NCI-H2171 treated with DMSO at 0.1 percent for 48 hours (cell line): ENCODE data around the gene LSM14B.
"Not testable (repeated sequence)": the region's sequence is repeated elsewhere in the genome, so short reads cannot be mapped to it uniquely, and the experiment has no call there.

Experiments
- DNase-seq: peaks from one replicate; lab custom pipeline; 2025; lab: John Stamatoyannopoulos, UW

The LSM14B gene

GRCh38 chr20:62121776-62122653, at the start of gene LSM14B:
TSS of gene LSM14B (plus strand) at chr20:62122475. CDS start at chr20:62122667, 192 bp downstream.
- DNase-seq: peak; percentile 96

DNA sequence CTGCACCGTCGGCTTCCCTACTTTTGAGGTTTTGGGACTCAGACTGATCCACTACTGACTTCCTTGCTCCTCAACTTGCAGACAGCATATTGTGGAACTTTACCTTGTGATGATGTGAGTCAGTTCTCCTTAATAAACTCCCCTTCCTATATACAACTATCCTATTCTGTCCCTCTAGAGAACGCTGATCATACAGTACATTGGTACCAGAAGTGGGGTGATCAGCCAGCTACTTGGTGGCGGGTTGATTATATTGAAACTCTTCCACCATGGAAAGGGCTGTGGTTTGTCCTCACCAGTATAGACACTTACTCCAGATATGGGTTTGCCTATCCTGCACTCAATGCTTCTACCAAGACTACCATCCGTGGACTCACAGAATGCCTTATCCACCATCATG, 49.0 kb upstream of the LSM14B start:
- DNase-seq: no peak

- no peak for DNase-seq
These were observed 43.1 kb upstream of the LSM14B start for GRCh38 chr20:62079166-62079565.

DNA sequence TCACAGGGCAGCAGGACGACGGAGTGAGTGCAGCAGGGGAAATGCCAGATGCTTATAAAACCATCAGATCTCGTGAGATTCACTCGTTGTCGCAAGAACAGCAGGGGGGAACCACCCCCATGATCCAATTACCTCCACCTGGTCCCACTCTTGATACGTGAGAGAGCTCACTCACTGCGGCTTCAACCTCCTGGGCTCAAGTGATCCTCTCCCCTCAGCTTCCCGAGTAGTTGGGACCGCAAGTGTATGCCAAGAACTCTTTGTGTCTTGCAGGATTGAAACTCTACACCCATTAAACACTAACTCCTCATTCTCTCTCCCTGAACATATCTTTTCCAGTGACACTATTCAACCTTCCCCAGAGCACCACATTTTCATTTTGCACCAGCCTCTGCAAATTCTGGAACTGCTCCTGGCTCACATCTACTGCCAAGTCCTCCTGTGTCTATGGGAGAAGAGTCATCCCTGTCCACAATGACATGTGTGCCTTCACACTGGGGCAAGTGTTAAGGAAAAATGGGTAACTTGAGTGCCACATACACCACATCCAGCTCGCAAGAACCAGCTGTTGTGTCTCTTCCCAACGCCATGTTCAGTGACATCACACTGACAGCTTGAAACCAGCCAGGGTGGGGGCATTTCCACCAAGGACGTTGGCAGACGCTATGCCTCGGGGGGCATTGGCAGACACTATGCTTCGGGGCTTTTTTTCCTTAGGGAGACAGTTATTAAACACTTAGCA, 41.9 kb upstream of the LSM14B start:
- peak; percentile 80 for DNase-seq

DNA sequence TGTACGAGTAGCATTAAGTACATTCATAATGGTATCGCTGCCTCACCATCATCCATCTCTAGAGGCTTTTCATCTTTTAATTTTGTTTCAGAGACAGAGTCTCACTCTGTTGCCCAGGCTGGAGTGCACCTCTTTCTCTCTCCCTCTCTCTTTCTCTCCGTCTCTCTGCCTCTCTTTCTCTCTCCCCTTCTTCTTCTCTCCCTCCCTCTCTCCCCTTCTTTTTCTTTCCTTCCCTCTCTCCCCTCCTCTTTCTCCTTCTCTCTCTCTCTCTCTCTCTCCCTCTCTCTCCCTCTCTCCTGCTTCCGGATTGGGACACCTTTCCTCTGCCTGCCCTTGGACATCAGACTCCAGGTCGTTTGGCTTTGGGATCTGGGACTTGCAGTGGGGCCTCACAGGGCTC, 39.0 kb upstream of the LSM14B start:
- DNase-seq: no peak

- DNase-seq: not testable (repeated sequence)
These were observed 38.1 kb upstream of the LSM14B start for GRCh38 chr20:62084224-62084623.

- no peak for DNase-seq
These were observed 37.1 kb upstream of the LSM14B start for GRCh38 chr20:62085206-62085605.

- no peak for DNase-seq
These were observed 35.0 kb upstream of the LSM14B start for GRCh38 chr20:62087227-62087626.

DNA sequence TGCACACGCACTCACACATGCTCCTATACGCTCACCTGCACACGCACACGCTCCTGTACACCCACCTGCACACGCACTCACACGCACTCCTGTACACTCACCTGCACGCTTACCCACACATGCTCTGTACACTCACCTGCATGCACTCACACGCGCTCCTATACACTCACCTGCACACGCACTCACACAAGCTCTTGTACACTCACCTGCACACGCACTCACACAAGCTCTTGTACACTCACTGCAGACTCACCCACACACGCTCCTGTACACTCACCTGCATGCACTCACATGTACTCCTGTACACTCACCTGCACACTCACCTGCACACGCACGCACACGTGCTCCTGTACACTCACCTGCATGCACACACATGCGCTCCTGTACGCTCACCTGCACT, 34.6 kb upstream of the LSM14B start:
- no peak for DNase-seq

GRCh38 chr20:62088258-62089127, 33.8 kb upstream of the LSM14B start:
- DNase-seq: no peak

- DNase-seq: no peak
These were observed 32.9 kb upstream of the LSM14B start for GRCh38 chr20:62089393-62089792.

- no peak for DNase-seq
These were observed 25.6 kb upstream of the LSM14B start for GRCh38 chr20:62096421-62097380.

DNA sequence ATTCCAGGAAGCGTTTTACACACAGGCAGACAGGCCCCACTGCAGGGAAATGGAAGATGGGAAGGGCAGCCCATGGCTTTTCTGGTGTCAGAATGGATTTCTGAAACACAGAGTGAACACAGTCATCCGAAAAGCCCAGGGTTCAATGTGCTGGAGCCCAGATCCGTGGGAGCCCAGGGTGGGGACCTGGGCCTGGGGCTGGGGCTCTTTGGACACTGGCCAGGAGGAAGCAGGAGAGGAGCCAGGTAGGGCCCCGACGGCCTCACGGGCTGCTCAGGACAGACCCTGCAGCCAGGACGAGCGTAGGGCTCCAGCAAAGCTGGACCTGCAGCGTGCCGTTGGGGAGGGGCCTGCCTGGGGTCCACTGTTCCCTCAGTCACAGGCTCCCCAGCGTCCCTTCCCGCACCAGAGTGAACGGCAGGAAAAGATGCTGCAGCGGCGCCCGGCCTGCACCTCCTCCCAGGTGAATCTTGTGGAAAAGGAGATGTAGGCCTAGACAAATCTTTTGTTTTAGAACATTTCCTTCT, 24.3 kb upstream of the LSM14B start:
- no peak for DNase-seq

GRCh38 chr20:62101078-62101477, 21.2 kb upstream of the LSM14B start:
- no peak for DNase-seq

GRCh38 chr20:62103508-62104233, 18.6 kb upstream of the LSM14B start:
- DNase-seq: no peak

DNA sequence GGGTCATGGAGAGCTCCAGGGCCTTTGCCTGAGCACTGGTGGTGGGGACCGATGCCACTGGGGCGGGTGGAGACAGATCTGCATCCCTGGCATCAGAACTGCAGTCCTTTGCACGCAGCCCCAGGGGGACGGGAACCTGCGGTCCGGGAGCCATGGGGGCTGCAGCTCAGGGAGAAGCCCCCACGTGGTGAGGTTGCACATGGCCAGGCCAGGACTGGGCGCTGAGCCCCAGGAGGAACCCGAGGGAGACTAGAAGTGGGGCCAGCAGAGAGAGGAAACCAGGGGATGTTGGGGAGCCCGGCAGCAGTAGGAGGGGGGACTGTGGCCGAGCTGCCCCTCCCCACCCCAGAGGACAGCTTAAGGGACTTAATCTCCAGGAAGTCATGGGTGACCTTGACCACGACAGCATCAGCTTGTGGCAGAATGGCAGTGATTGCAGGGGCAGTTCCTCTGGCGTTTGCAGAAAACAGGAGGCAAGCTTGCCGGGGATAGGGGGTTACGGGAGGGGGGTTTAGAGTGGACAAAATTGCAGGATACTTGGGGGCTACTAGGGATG, 18.0 kb upstream of the LSM14B start:
- no peak for DNase-seq

DNA sequence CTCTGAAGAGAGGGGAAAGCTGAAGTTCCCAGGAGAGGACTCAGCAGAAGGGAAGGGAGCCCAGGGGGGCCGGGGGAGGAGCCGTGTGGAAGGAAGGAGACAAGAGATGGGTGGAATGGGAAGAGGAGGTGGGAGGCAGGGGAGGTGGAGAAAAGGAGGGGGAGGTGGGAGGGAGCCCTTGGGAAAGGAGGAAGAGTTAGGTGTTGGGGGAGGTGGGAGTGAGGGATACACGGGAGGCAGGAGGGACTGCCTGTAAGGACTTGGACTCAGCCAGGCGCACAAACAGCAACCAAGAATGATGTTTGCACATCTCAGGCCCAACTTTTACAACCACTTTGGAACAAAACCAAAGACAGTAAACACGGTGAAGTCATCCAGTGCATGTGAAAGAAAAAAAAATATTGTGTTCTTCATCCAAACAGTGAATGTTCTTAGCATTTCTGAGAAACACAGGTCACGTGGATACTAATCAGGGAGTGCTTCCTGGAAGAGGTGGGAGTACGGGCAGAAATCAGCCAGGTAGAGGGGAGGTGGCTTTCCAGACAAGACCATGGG, 17.4 kb upstream of the LSM14B start:
- DNase-seq: no peak

GRCh38 chr20:62105592-62105991, 16.7 kb upstream of the LSM14B start:
- no peak for DNase-seq

GRCh38 chr20:62111148-62111547, 11.1 kb upstream of the LSM14B start:
- no peak for DNase-seq
